ENCODE data around the gene CRYGC.
A peak's percentile ranks its signal among the peaks of the same experiment; 100 is the strongest.
"Not testable (repeated sequence)": the region's sequence is repeated elsewhere in the genome, so short reads cannot be mapped to it uniquely, and the experiment has no call there.

The CRYGC gene, protein sequence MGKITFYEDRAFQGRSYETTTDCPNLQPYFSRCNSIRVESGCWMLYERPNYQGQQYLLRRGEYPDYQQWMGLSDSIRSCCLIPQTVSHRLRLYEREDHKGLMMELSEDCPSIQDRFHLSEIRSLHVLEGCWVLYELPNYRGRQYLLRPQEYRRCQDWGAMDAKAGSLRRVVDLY

DNA sequence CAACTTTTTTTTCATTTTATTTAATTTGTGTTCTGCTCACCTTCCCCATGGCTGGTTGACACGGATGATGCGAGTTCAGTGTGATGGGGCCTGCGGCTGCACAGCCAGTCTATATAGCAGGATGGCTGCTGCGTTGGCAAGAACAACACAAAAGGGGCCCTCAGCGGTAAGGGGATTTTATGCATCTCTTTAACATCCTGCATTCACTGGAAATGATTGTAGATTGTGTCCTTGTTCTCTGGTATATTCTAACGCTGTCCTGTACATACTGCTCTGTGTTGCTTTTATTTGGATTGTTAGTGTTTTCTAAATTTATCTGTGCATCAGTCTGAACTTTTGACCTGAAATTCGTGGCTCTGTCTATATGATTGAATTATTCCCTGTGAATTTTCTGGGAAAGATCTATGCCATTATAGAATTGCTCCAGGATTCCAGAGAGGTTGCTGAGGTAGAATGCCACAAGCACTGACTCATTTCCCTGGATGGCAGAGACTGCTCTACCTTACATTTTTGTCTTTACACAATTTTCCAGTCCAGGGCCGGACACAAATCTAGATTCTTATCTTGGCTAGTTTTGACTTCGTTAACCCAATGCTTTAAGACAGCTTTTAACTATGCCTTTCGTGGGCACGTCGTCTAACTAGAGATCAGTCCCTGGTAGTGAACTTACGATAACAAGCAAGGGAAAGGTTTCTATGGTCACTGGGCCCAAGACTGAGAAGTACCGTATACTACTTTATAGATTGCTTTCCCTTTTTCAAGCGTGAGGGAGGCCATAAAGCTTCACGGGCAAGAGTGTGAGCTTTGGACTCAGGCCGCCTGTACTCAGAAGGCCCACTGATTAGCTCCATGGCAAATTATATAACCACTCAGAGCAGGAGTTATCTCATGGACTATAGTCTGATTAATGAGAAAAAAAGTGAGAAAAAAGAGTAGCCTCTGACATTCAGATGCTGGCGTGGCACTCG lies at the start of gene CRYGC:
Gene CRYGC (minus strand): TSS at position 85 of the 968 bp plus-strand sequence. CDS start 36 bp downstream, at position 49.
- no peak for DNase-seq (ENCODE audit: low spot score)

GRCh38 chr2:208179028-208179609 lies 49.5 kb upstream of the CRYGC start:
- no peak for DNase-seq (ENCODE audit: low spot score)

- DNase-seq (ENCODE audit: low spot score): no peak
These were observed 46.2 kb upstream of the CRYGC start for GRCh38 chr2:208175840-208176153.

DNA sequence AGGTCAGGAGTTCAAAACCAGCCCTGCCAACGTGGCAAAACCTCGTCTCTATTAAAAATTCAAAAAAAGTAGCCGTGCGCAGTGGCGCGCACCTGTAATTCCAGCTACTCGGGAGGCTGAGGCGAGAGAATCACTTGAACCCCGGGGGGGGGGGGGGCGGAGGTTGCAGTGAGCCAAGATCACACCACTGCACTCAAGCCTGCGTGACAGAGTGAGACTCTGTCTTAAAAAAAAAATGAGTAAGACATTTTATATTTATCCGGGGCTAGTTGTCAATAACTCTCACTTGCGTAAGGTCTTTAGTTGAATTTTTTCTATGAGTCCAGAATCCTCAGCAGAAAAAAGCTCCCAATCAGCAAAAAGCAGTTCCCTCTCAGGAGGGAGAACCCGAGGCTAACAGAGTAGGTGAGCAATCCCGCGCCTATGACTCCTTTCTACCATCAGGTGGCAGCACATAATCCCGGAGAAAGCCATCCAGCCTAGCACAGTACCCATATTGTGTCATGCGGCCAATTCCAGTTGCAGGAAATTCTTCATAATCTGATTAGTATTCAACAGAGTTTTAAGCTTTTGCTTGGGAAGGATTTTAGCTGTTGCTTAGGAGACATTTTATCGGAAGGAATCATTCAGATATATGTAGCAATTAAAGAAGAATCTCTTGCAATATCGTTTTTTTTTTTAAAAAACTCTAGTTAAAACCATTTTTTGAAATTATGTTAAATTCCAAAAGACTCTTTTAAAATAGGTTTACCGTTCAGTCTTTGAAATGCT lies 45.6 kb upstream of the CRYGC start:
- DNase-seq (ENCODE audit: low spot score): peak; percentile 84

DNA sequence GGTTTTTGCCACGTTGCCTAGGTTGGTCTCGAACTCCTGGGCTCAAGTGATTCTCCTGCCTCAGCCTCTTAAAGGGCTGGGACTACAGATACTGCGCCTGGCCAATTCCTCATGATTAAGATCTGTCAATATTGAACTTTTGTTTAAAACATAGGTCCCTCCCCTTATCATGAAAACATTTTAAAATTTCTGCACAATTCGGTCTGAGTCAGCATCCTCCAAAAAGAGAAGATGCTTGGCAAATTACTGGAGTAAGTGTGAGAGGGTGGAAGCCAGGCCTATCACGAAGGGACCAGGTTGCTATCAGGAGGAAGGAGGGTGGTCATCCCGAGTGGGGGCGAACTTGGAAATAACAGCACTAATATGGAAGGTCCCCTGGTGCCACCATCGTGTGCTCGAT lies 44.5 kb upstream of the CRYGC start:
- no peak for DNase-seq (ENCODE audit: low spot score)

DNA sequence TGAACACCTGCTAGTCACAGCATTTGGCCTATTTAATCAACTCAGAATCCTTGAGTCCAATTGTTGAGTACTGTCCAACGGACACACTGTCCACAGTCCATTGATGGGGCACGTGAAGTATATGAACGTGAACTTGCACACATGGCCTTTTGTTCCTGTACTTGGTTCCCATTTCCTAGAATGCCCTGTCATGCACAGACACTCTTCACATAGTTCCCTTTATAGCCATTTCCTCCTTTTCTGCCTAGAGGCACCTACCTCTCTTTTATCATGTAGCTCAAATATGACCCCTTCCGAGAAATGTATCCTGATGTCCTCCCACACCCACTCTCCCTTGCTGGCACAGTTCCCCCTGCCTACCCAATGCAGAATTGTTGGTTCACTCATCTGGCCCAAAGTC lies 42.5 kb upstream of the CRYGC start:
- DNase-seq (ENCODE audit: low spot score): no peak

DNA sequence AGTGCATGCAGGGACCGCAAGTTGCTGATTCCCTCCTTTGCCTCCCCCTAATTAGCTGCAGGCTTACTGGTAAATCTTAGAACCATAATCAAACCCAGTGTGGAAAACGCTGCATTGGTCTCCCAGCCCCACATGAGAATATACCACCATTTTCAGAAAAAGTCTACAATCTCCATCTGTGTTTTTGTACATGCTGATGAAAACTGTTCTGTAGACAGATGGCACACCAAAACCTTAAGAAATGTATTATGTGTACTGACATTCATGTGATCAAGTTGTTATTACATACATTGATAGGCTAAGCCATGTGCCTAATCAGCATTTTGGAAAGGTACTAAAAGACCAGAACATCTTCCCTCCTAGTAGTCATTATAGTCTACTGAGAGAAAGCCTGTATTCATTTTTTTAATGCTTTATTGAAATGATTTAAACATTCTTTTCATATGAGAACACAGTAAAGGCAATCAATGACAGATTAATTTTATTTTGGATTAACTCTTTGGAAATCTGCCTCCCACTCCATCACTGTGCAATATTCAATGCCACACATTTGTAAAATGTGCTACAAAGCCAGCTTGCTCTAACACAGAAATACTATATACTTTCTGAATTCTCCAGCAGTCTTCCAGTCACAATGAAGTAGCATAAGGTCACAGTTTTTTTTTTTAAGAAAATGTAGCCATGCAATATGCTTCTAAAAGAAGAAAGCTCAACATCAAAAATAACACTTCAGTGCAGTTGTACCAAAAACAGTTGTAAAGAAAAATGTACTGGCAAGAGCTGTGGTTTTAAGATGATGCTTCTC lies 35.5 kb upstream of the CRYGC start:
- DNase-seq (ENCODE audit: low spot score): no peak

DNA sequence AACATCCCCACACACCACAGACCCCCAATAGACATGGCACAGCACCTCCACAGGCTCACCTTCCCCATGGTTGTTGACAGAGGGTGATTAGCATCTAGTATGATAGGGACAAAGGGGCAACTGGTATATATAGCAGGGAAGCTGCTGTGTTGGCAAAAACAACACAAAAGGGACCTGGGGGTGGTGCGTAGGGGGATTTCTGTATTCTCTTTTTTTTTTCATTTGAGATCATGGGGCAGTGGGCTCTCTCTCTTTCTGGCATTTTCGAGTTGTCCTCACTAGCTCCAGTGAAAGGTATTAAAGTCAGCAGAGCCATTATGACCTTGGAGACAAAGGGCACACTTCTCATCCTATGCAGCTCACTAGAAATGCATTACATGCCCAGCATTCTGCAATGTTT lies 33.9 kb upstream of the CRYGC start, which contains the start of gene CRYGA:
Gene CRYGA (minus strand): TSS at position 101 of the 400 bp plus-strand sequence. CDS start 33 bp downstream, at position 68.
- DNase-seq (ENCODE audit: low spot score): no peak

GRCh38 chr2:208156439-208156838 lies 26.8 kb upstream of the CRYGC start:
- DNase-seq (ENCODE audit: low spot score): no peak

GRCh38 chr2:208153156-208153555 lies 23.5 kb upstream of the CRYGC start:
- no peak for DNase-seq (ENCODE audit: low spot score)

GRCh38 chr2:208150956-208151355 lies 21.3 kb upstream of the CRYGC start:
- no peak for DNase-seq (ENCODE audit: low spot score)

DNA sequence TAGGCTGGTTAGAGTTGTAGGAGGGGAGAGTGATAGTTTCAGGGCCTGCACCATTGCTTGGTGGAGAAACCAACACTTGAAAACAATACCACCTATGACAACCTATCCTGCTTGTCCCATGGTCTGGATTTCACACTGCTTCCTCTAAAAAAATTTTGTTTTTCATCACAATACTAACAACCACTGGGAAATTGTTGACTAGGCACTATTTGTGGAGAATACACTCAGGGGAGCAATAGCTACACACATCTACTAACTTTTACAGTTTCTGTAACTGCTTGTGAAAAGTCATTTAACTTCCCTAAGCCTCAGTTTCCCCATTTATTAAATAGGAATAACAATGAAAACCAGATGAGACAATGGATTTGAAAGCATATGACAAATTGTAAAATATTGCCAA lies 20.5 kb upstream of the CRYGC start:
- no peak for DNase-seq (ENCODE audit: low spot score)

DNA sequence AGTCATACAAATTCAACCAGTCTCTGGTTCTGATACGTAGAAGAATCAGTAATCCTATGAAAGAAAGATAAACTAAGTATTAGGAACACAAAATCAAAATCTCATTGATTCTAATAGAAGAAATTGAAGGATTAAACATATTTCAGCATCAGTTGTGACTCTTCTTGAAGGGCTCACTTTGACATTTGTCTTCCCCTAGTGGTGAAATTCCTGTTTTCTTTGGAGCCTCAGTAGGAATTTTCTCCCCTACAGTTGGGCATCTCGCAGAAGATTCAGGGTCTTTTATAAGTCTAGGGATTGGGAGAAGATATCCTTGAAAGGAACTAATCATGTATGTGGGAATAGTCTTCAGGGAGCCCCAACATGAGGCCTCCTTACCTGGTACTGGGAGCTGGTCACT lies 19.2 kb upstream of the CRYGC start:
- no peak for DNase-seq (ENCODE audit: low spot score)

- DNase-seq (ENCODE audit: low spot score): no peak
These were observed 18.1 kb upstream of the CRYGC start for GRCh38 chr2:208147759-208148158.

DNA sequence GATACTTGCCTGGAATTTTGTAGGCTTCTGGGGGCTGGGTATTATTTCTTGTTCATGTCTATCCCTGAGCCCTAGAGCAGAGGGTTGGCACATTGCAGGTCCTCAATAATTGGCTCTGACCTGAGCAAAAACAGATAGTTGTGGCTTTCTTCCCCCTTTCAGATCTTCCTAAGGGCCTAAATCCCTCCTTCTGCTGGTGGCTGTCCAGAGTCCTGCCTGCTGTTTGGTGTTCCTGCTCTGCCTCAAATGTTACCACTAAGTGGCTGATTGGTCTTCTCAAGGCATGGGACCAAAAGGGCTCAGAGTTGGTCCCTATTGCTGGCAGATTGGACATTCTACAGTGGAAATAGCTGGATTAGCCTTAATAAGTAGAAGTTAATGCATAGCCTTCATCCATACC lies 17.4 kb upstream of the CRYGC start:
- DNase-seq (ENCODE audit: low spot score): no peak

DNA sequence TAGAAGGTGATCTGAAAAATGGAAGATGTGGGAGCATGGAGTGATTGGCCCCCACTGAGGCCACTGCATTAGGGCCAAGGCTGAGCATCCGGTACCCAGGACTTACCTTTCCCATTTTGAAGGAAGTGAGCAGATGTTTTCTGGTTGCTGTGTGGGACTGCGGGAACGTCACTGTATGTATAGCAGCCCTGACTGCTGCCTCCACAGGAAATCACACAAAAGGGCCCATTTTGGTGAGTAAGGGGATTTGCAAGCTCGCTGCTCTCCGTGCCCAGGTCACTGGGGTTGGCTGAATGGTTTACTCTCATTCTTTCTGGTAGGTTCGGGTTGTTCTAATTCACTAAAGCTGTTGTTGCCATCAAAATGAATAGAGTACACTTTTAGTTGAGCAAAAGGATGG lies 16.4 kb upstream of the CRYGC start, which contains the start of gene CRYGB:
Gene CRYGB (minus strand): TSS at position 153 of the 400 bp plus-strand sequence. CDS start 38 bp downstream, at position 115.
- no peak for DNase-seq (ENCODE audit: low spot score)

- no peak for DNase-seq (ENCODE audit: low spot score)
These were observed 13.5 kb upstream of the CRYGC start for GRCh38 chr2:208142925-208143799.

GRCh38 chr2:208142240-208142924 lies 12.8 kb upstream of the CRYGC start:
- DNase-seq (ENCODE audit: low spot score): no peak

DNA sequence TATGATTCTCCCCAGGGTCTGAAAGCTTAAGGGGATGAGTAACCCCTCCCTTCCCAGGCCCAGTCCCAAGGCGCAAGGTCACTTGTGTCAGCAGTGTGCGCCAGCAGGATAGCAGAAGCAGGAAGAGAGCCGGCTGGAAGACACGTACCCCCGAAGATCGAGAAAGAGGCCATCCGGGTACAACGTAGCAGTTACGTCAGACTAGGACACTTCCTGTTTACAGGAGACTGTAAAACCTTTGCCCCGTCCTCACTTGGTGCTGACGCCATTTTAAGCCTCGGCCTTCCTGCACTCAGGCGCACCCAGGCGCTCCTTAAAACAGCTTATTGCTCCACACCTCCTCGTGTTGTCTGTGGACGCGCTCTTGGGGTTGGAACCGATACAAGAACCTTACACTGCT lies 9.8 kb upstream of the CRYGC start:
- DNase-seq (ENCODE audit: low spot score): no peak

DNA sequence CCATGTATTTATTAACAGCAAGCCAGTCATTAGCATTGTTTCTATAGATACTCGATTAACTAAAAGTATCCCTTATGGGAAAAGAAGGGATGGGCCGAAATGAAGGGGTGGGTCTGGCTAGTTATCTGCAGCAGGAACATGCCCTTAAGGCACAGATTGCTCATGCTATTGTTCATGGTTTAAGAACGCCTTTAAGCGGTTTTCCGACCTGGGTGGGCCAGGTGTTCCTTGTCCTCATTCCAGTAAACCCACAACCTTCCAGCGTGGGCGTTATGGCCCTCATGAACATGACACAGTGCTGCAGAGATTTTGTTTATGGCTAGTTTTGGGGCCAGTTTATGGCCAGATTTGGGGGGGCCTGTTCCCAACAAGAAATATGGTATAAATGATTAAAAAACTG lies 8.7 kb upstream of the CRYGC start:
- not testable (repeated sequence) for DNase-seq (ENCODE audit: low spot score)

Data from putamen (tissue), 1 donor.